ENCODE measurements around the gene DPP10.

Gene DPP10

GRCh38 chr2:114709936-114710850, 267.8 kb downstream of the DPP10 start:
- in situ Hi-C loops (cut with MboI; ENCODE audit: low sequenced_read_pairs, unreplicated experiment), result no loop called here
- no peak for DNase-seq (ENCODE audit: low spot score)
- no peak for TF ChIP-seq CTCF (IDR thresholded peaks at IDR 0.05; ENCODE audit: borderline replicate concordance, control extremely low read depth, extremely low read depth, insufficient read depth, missing control alignments)

- DNase-seq (ENCODE audit: low spot score), result no peak
- TF ChIP-seq CTCF (IDR thresholded peaks at IDR 0.05; ENCODE audit: borderline replicate concordance, control extremely low read depth, extremely low read depth, insufficient read depth, missing control alignments), result no peak
- in situ Hi-C loops (cut with MboI; ENCODE audit: low sequenced_read_pairs, unreplicated experiment), result no loop called here
Measured at GRCh38 chr2:114714313-114714712, 271.9 kb downstream of the DPP10 start.

- no peak for TF ChIP-seq CTCF (IDR thresholded peaks at IDR 0.05; ENCODE audit: borderline replicate concordance, control extremely low read depth, extremely low read depth, insufficient read depth, missing control alignments)
- in situ Hi-C loops (cut with MboI; ENCODE audit: low sequenced_read_pairs, unreplicated experiment), result no loop called here
- DNase-seq (ENCODE audit: low spot score), result no peak
Measured at GRCh38 chr2:114717049-114717448, 274.6 kb downstream of the DPP10 start.

GRCh38 chr2:114724454-114724853, 282.0 kb downstream of the DPP10 start:
- in situ Hi-C loops (cut with MboI; ENCODE audit: low sequenced_read_pairs, unreplicated experiment), result no loop called here
- no peak for DNase-seq (ENCODE audit: low spot score)
- TF ChIP-seq CTCF (IDR thresholded peaks at IDR 0.05; ENCODE audit: borderline replicate concordance, control extremely low read depth, extremely low read depth, insufficient read depth, missing control alignments), result no peak

GRCh38 chr2:114727012-114727411, 284.6 kb downstream of the DPP10 start:
- in situ Hi-C loops (cut with MboI; ENCODE audit: low sequenced_read_pairs, unreplicated experiment), result no loop called here

GRCh38 chr2:114728372-114728771, 285.9 kb downstream of the DPP10 start:
- no peak for DNase-seq (ENCODE audit: low spot score)
- in situ Hi-C loops (cut with MboI; ENCODE audit: low sequenced_read_pairs, unreplicated experiment), result no loop called here
- no peak for TF ChIP-seq CTCF (IDR thresholded peaks at IDR 0.05; ENCODE audit: borderline replicate concordance, control extremely low read depth, extremely low read depth, insufficient read depth, missing control alignments)

More at GRCh38 chr2:114727012-114727411, 284.6 kb downstream of the DPP10 start:
- no peak for DNase-seq (ENCODE audit: low spot score)
- no peak for TF ChIP-seq CTCF (IDR thresholded peaks at IDR 0.05; ENCODE audit: borderline replicate concordance, control extremely low read depth, extremely low read depth, insufficient read depth, missing control alignments)
